Renal cortical epithelial cell (primary cell): ENCODE data around the gene LZTR1. TPM values are rescaled to one million over a fixed set of nuclear protein-coding genes. Genes with fewer than 3 reads are reported as not detected.

Source experiments
- DNase-seq: peaks from one replicate; pipeline ENCODE4 v3.0.0-alpha.2; 2011; ENCODE audit warnings: low read depth
- total RNA-seq: library from RNA; depleted of rRNA; stranded (reverse); fragments of >200 nt; gene quantifications from 2 replicates; pipeline ENCODE4 v1.2.3, GENCODE V29; 2014

The LZTR1 gene
- total RNA-seq, 1 donor from 2014 or later = 63.5 TPM

DNA sequence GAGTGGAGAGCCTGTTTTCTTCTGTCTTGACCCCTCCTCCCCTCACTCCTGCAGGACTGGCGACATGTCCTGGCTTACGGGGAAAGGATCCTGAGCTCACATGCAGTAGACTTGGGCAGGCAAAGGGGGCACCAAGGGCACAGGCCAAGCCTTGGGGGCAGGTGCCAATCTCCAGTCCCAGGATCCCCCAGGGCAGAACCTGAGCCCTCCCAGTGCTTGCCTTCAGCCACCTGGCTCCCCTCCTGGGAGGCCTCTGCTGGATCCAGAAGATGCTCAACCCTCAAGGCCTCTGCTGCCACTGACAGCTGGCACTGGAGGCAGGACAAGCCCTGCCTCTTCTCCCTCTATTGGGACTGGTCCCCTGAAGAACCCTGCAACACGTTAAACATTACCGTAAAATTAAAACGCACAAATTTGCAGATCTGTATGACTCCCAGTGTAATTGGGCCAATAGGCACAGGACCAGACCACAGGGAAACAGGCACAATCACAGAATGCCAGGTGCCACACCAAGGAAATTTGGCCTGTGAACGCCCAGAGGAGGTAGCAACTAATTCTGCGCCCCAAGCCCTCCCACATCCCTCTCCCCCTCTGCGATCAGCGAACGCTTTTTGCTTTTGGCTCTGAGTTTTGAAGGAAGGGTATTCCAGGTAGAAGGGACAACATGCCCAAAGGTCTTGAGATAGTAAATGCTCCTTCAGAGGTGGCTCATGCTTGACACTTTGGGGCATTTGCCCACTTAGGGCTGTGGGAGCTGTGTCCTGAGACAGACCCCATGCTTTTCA is 967 bp upstream of the LZTR1 start:
- no peak for DNase-seq

DNA sequence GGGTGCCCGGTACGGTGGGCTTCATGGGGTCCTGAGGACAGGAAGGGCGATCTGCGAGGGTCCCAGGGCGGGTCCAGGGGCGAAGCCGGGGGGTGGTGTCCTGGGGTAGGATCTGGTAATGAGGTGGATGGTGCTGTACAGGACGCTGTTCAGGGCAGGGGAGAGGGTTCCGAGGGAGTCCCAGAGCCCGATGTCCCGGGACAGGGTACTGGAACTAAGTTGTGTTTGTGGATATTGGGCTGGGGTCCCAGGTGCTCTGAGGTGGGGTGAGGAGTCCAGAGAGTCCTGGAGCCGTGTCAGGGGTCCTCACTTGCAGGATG is 426 bp downstream of the LZTR1 start:
- no peak for DNase-seq

DNA sequence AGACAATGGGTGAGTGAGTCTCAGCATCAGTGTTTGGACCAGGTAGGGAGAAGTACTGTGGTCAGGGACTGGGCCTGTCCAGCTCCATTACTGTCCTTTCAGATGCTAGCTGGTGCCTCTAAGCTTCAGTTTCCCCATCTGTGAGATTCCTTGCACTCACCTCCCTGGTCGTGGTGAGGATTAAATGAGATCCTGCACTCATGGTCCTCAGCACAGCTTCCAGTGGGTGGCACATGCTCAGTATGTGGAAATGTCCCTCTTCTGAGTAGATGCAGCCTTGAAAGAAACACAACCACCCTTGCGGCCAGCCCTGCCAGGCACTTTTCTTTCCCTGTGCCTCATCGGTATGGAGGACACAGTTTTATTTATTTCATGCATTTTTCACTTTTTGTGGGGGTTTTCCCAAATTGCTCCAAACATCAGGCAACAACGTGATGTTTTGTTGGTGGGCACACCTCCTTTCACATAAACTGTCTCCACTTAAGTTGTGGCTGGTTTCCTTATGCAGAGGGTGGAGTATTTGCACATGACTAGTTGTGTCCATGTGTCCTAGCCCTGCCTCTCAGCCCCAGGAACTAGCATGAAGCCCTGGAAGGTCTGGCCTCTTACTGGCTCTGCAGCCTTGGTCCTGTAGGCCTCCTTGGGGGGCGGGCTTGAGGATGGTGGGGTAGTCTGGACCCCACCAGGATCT is 1.1 kb downstream of the LZTR1 start:
- no peak for DNase-seq

DNA sequence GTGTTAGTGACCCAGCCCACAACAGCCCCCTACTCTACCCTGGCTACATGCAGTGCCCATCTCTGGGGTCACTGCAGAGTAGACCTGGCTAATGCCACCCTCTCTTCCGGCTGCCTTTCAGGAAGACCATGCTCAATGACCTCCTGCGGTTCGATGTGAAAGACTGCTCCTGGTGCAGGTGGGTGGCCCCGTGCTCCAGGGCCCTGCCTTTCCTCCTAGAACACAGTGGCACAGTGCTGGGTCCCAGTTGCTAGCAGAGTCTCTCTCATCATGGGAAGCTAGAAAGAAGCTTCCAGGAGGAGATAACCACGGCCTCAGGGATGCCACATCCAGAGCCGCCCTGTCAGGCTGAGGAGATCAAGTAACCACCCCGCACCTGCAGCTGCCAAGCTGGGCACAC is 3.6 kb downstream of the LZTR1 start:
- DNase-seq = no peak

DNA sequence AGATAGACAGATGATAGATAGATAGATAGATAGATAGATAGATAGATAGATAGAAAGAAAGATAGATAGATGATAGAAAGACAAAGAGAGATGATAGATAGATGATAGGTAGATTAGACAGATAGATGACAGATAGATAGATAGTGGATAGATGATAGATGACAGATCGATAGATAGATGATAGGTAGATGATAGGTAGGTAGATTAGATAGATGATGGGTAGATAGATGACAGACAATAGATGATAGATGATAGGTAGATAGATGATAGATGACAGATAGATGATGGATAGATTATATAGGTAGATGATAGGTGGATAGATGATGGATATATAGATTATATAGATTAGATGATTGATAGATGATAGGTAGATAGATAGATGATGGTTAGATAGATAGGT is 4.3 kb downstream of the LZTR1 start:
- DNase-seq = no peak

DNA sequence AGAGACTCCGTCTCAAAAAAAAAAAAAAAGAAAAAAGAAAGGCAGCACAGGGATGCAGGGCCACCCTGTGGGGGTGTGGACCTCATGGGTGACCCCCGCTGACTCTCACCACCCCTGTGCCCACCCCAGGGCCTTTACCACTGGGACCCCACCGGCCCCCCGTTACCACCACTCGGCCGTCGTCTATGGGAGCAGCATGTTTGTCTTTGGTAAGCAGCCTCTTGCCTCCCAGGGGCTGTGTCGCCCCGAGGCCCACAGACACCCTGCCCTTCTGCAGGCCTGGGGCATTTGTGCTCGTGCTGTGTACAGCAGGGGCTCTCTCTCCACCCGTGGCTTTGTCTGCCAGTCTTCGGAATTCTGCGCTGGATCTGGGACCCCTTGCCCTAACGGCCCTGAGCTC is 5.3 kb downstream of the LZTR1 start:
- DNase-seq = no peak

DNA sequence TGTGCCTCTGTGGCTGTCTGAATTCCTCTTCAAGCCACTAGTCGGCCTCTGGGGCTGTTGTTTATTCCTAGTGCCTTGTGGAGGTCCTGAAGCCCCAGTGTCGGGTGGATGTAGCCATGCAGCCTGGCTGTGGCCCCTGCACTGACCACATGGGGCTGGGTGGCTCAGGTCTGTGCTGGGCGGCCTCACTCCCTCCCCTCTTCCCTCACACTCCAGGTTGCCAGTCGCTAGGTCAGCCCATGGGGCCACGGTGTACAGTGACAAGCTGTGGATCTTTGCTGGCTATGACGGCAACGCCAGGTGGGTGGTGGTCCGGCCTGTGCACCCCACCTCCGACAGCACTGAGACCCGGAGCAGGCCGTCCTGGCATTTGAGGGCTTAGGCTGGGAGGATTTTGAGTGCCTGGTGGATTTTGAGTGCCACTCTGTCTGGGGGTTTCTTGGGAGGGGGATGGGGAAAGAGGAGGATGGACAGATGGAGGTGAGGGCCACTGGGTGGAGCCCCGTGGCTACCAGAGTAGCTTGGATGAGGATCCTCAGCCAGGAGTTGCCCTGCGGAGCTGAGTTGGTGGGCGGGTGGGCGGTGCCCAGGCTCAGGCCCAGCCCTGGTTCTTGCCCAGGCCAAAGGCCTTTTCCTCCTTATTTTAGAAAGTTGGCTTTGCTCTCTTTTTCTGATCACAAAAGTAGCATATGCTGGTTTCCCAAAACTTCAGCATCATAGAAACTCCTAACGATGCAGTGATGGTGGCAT is 6.7 kb downstream of the LZTR1 start:
- no peak for DNase-seq

DNA sequence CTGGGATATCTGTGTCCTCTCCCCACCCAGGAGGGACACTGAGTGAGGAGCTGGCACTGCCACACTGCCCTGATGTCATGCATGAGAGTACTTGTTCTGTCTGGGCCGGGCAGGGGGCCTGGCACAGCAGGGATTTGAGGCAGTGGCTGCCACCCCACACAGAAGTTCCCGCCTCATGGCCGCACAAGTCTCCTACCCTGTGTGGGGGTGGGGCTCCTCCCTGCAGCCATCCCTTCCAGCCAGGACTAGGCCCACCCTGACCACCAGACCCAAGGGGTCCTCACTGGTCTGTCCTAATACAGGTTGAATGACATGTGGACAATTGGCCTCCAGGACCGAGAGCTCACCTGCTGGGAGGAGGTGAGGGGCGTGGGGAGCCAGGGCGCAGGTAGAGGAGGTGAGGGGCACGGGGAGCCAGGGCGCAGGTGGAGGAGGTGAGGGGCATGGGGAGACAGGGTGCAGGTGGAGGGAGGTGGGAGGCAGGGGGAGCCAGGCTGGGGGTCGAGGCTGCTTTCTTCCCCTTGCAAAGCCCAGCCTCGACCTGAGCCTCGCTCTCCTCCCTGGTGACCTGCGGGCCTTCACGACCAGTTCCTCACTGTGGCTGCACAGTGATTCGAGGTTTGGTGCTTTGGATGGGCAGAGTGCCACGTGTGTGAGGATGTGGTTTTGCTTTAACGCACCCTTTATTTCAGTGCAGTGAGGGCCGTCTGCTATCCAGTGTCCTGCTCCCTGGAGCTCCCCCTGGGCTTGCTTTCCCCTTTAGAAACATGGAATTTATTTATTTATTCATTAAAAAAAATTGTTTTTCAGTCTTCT is 7.4 kb downstream of the LZTR1 start:
- no peak for DNase-seq

DNA sequence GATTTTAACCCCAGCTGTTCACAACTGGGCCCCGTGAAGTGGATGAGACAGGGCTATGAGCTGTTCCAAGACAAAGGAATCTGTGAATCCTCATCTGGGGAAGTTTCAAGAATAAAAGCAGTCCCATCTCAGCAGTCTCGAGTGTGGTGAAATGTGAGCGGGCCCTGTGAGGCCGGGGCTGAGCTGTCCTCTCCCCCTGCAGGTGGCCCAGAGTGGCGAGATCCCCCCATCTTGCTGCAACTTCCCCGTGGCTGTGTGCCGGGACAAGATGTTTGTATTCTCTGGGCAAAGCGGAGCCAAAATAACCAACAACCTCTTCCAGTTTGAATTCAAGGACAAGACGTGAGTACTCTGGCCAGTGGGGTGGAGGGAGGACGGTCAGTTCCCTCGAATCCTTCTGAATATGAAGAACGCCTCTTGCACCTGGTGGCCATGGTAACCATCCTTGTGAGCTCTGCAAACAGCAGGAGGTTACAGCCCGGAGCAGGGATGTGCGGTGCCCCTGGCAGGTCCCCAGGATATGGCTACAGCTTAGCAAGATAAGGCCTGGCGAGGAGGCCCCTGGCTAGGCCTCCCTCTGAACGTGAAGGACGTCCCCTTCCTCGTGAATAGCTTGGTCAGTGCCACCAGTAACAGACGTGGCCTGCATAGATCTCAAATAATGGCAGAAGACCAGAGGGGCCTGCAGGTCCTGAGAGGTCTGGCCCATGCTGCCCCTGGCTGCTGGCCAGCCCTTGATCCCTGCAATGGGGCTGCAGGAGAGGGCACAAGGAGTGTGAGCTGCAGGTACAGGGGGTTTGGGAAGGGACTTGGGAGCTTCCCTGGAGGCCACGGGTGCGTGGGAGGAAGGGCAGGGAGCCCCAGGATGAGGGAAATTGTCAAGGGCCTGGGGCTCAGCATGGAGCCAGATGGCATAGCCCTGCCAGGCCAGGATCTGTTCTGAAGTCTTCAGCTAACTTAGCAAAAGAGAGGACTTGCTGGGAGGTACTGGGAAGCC is 8.4 kb downstream of the LZTR1 start:
- no peak for DNase-seq

DNA sequence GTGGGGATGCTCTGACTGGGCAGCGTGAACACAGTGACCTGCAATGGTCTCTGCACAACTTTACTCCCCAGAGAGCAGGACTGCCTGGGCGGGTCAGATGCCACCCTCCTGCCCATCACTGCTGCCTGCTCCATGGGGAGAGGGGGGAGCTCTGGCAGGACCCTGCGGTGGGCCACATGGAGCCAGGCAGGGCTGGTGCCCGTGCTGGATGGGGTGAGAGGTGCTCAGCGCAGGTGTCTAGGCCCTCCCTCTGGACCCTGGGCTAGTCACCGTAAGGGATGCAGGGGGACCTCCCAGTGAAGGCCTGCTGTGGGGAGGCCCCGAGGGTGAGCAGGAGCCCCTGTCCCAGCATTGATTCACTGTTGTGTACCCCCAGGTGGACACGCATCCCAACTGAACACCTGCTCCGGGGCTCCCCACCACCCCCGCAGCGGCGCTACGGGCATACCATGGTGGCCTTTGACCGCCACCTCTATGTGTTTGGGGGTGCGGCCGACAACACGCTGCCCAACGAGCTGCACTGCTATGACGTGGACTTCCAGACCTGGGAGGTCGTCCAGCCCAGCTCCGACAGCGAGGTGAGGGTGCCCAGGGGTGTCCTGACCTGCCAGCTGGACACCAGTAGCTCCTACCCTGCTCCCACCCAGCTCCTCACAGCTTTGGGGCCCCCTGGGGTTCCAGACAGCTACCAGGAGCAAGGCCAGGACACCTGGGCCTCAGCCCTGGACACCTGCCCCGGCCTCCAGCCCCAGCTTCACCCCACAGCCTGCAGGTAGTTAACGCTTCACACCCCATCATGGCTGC is 9.4 kb downstream of the LZTR1 start:
- DNase-seq = no peak

DNA sequence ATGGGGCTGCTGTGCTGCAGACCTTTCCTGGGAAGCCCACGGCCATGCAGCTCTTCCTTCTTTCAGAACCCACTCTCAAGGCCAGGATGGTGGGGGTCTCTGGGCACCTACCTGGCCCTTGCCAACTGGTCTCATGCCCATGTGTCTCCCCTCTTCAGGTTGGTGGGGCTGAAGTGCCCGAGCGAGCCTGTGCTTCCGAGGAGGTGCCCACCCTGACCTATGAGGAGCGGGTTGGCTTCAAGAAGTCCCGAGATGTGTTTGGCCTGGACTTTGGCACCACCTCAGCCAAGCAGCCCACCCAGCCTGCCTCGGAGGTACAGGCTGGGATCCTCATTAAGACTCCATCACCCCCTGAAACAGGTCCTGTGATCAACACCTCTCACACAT is 10.0 kb downstream of the LZTR1 start:
- DNase-seq = no peak

DNA sequence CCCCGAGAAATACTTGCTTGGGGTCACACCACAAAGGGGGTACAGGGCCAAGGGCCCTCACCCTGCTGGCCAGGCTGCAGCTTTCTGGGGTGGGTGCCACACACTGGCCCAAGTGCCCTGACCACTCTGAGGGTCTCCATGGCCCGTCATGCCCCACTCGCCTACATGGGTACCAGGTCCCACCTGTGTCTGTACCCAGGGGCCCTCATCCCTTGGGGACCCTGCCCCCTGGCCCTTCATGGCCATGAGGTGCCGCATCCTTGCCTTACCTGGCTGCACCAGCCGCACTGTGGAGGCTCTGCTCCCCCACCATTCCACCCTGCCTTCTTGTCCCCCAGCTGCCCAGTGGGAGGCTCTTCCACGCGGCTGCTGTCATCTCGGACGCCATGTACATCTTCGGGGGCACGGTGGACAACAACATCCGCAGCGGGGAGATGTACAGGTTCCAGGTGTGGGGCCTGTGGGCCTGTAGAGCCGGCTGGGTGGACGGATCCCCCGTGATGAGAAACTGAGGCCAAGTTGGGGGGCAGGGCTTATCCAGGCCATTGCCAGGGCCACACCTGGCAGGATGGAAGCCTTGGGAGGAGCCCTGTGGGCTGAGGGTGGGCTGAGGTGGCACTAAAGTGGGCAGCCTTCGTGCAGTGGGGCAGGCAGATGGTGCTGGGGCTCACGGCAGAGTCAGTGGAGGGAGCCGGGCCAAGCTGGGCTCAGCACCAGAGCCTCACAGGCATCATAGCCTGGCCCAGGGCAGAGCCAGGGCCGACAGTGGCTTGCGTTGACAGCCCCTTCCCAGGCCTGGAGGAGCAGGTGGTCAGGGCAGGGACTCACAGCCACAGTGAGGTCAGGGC is 10.6 kb downstream of the LZTR1 start:
- DNase-seq = no peak

DNA sequence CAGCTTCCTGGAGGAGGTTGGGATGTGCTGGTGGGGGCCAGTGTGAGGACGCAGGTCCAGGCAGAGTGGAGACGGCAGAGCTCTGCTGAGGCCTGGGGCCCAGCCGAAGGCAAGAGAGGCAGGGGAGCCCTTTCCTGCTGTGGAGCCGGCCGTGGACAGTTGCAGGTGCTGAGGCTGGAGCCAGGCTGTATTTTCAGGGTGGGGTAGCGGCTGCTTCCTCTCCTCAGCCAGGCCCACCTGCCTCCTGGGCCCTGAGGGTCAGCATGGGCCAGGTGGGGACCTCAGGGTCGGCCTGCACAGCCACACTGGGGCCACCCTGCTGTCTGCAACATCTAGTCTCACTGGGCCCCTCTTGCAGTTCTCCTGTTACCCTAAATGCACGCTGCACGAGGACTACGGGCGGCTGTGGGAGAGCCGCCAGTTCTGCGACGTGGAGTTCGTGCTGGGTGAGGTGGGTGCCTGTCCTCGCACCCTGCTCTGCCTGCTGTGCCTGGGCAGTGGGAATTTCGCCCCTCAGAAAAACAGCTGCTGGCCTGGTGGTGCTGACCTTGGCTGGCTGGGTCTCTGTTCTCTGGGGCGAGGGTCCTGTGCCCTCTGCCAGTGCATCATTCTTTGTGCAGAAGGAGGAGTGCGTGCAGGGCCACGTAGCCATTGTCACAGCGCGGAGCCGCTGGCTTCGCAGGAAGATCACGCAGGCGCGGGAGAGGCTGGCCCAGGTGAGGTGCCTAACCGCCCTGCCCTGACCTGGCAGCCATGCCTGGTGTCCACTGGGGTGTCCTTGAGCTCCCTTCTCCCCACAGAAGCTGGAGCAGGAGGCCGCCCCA is 11.4 kb downstream of the LZTR1 start:
- DNase-seq = no peak

DNA sequence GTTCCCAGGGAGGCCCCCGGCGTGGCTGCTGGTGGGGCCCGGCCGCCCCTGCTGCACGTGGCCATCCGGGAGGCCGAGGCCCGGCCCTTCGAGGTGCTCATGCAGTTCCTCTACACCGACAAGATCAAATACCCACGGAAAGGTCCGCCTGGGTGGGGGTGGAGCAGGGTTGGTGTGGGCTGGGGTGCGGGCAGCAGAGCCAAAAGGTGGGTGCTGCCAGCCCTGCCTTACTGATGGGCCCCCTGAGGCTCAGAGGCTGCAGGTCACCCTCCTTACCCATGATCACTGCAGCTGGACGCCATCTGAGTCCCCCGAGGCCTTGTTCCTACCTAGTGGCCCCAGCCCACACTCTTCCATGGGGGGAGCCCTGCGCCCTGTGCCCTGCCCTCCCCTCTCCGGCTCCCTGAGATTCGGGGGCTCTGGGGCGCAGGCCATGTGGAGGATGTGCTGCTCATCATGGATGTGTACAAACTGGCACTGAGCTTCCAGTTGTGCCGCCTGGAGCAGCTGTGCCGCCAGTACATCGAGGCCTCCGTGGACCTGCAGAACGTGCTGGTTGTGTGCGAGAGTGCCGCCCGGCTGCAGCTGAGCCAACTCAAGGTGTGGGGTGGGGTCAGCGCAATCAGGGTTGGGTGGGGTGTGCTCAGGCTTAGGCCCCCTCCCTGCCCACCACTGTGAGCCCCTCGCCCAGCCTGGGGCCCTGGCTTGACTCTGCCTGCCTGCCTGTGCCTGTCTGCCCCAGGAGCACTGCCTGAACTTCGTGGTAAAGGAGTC is 12.2 kb downstream of the LZTR1 start:
- no peak for DNase-seq

DNA sequence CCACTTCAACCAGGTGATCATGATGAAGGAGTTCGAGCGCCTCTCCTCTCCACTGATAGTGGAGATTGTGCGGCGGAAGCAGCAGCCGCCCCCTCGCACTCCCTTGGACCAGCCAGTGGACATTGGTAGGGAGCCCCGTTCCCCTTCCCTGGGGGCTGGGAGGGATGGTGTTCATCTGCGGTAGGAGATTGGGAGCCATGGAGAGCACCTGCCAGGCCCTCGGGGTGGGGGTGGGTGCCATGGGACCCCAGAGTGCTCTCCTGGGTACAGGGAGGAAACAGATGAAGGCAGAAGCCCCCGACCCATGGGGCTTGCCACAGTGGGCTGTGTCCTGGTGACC is 12.8 kb downstream of the LZTR1 start:
- DNase-seq = no peak

DNA sequence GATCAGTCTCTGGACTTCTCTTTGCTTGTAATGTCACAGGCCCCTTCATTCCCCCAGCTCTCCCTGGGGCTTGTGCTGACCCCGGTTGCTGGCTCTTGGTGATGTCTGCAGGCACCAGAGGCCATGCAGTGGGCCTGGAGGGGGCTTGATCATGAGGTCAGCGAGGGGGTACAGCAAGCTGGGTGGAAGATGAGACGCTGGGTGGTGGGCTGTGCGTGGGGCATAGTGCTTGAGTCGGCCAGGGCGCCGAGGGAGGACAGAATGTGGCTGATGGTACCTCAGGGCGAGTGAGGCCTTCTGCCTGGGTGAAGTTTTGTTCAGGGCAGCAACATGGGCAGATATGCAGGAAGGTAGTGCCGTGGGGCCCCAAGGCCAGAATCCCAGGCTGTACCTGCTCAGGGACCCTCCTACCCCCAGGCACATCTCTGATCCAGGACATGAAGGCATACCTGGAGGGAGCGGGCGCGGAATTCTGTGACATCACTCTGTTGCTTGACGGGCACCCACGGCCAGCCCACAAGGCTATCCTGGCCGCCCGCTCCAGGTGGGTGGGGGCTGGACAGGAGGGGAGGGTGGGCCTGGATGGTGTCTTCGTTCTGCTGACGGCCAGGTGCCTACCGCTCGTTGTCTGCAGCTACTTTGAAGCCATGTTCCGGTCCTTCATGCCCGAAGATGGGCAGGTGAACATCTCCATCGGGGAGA is 13.4 kb downstream of the LZTR1 start:
- no peak for DNase-seq

DNA sequence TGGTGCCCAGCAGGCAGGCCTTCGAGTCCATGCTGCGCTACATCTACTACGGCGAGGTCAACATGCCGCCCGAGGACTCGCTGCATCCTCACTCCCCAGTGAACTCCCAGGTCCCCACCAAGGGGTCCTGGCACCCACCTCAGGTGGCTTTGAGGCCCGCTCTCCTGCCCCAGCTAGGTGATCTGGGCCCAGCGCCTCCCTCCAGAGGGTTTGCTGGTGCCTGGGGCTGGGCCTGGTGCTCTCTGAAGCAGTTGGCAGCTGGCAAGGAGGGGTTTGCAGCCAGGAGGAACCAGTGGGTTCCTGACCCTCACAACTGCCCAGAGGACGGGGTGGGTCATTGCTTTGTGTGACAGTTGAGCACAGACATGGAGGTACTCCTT is 13.9 kb downstream of the LZTR1 start:
- DNase-seq = no peak
